HCT116 (cell line): ENCODE measurements around the gene WDR90.

Source experiments
- MAX ChIP-seq: IDR thresholded peaks from 2 replicates; pipeline ENCODE4 v1.6.1; 2012
- POLR2A ChIP-seq: IDR thresholded peaks from 2 replicates; pipeline ENCODE4 v1.7.0; 2011; ENCODE audit warnings: borderline replicate concordance; ENCODE audit not compliant: insufficient read depth, insufficient read length; ENCODE audit errors: extremely low read depth
- POLR2AphosphoS5 ChIP-seq: IDR thresholded peaks from 2 replicates; pipeline ENCODE4 v1.6.1; 2011; ENCODE audit warnings: mild to moderate bottlenecking, low read depth, low read length, moderate library complexity
- SP1 ChIP-seq: IDR thresholded peaks from 2 replicates; pipeline ENCODE4 v1.6.1; 2012; ENCODE audit warnings: low read depth
- ZNF274 ChIP-seq: fragments of 200-500 bp; sonication (Bioruptor generic); IDR thresholded peaks from 2 replicates; pipeline ENCODE4 v1.6.1; 2014; ENCODE audit warnings: mild to moderate bottlenecking, low read depth, low read length, inconsistent platforms
- TF ChIP-seq, protein P1 (sequence below): IDR thresholded peaks from 2 replicates; pipeline ENCODE4 v1.6.1; 2012; ENCODE audit warnings: low read depth
- TF ChIP-seq, protein P2 (sequence below): IDR thresholded peaks from 2 replicates; pipeline ENCODE4 v1.6.1; 2011; ENCODE audit warnings: mild to moderate bottlenecking, low read length, moderate library complexity; ENCODE audit not compliant: insufficient replicate concordance; ENCODE audit errors: extremely low read depth
- TF ChIP-seq, protein P3 (sequence below), 3 experiments: fragments of 200-600 bp in 1 of 3; sonication (generic) in 1 of 3; IDR thresholded peaks in 2 of 3; conservative IDR thresholded peaks in 1 of 3; 2 replicates each; pipeline ENCODE4 v1.5.1; 2012 to 2017; ENCODE audit warnings: low read depth in 2 of 3, low read length in 2 of 3, antibody characterized with exemption in 1 of 3, borderline replicate concordance in 1 of 3, control low read depth in 1 of 3, mild to moderate bottlenecking in 1 of 3, mixed read lengths in 1 of 3, mixed run types in 1 of 3, moderate library complexity in 1 of 3; ENCODE audit not compliant: insufficient read depth in 1 of 3

GRCh38 chr16:683396-684070 lies 34.4 kb downstream of the WDR90 start:
- TF ChIP-seq MAX (no peak), ZNF274 (no peak), POLR2AphosphoS5 (no peak; the same call in 1 of the 2 replicates), SP1 (no peak), POLR2A (no peak)
- TF ChIP-seq, protein P1, sequence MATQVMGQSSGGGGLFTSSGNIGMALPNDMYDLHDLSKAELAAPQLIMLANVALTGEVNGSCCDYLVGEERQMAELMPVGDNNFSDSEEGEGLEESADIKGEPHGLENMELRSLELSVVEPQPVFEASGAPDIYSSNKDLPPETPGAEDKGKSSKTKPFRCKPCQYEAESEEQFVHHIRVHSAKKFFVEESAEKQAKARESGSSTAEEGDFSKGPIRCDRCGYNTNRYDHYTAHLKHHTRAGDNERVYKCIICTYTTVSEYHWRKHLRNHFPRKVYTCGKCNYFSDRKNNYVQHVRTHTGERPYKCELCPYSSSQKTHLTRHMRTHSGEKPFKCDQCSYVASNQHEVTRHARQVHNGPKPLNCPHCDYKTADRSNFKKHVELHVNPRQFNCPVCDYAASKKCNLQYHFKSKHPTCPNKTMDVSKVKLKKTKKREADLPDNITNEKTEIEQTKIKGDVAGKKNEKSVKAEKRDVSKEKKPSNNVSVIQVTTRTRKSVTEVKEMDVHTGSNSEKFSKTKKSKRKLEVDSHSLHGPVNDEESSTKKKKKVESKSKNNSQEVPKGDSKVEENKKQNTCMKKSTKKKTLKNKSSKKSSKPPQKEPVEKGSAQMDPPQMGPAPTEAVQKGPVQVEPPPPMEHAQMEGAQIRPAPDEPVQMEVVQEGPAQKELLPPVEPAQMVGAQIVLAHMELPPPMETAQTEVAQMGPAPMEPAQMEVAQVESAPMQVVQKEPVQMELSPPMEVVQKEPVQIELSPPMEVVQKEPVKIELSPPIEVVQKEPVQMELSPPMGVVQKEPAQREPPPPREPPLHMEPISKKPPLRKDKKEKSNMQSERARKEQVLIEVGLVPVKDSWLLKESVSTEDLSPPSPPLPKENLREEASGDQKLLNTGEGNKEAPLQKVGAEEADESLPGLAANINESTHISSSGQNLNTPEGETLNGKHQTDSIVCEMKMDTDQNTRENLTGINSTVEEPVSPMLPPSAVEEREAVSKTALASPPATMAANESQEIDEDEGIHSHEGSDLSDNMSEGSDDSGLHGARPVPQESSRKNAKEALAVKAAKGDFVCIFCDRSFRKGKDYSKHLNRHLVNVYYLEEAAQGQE: no peak
- TF ChIP-seq, protein P2, sequence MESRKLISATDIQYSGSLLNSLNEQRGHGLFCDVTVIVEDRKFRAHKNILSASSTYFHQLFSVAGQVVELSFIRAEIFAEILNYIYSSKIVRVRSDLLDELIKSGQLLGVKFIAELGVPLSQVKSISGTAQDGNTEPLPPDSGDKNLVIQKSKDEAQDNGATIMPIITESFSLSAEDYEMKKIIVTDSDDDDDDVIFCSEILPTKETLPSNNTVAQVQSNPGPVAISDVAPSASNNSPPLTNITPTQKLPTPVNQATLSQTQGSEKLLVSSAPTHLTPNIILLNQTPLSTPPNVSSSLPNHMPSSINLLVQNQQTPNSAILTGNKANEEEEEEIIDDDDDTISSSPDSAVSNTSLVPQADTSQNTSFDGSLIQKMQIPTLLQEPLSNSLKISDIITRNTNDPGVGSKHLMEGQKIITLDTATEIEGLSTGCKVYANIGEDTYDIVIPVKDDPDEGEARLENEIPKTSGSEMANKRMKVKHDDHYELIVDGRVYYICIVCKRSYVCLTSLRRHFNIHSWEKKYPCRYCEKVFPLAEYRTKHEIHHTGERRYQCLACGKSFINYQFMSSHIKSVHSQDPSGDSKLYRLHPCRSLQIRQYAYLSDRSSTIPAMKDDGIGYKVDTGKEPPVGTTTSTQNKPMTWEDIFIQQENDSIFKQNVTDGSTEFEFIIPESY: no peak
- TF ChIP-seq, protein P3, sequence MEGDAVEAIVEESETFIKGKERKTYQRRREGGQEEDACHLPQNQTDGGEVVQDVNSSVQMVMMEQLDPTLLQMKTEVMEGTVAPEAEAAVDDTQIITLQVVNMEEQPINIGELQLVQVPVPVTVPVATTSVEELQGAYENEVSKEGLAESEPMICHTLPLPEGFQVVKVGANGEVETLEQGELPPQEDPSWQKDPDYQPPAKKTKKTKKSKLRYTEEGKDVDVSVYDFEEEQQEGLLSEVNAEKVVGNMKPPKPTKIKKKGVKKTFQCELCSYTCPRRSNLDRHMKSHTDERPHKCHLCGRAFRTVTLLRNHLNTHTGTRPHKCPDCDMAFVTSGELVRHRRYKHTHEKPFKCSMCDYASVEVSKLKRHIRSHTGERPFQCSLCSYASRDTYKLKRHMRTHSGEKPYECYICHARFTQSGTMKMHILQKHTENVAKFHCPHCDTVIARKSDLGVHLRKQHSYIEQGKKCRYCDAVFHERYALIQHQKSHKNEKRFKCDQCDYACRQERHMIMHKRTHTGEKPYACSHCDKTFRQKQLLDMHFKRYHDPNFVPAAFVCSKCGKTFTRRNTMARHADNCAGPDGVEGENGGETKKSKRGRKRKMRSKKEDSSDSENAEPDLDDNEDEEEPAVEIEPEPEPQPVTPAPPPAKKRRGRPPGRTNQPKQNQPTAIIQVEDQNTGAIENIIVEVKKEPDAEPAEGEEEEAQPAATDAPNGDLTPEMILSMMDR (IDR thresholded peaks at IDR 0.05 in 2 of 3, conservative IDR thresholded peaks at IDR 0.05 in 1 of 3; ENCODE audit: borderline replicate concordance in 1 of 3, insufficient read depth in 1 of 3, low read depth in 2 of 3, low read length in 2 of 3): no peak
